ENCODE results near the gene CACNA1E.

- TF ChIP-seq CTCF (conservative IDR thresholded peaks at IDR 0.05; ENCODE audit: low read length): no peak
- TF ChIP-seq EZH2phosphoT487 (IDR thresholded peaks at IDR 0.05; ENCODE audit: borderline replicate concordance, low read depth, low read length): no peak
Measured at GRCh38 chr1:181538836-181539235, 55.5 kb downstream of the CACNA1E start.

Data from OCI-LY7 (cell line).